PC-9 (cell line): ENCODE data around the gene PRRT2. TPM values are rescaled to one million over a fixed set of nuclear protein-coding genes. Genes with fewer than 3 reads are reported as not detected.

Experiments
- total RNA-seq: library from RNA; stranded (reverse); gene quantifications from 2 replicates; pipeline ENCODE4 v1.2.3, GENCODE V29; 2021

The PRRT2 gene
- total RNA-seq, 1 experiment from 2014 or later, result 4.9 TPM

Other genes starting within 250 kb of the PRRT2 start
- gene SPN, start 148.9 kb upstream of the PRRT2 start, total RNA-seq, result 0.15 and 0.17 TPM in 2 replicates
- 247 and 310 TPM in 2 replicates for gene QPRT, start 133.0 kb upstream of the PRRT2 start, total RNA-seq
- gene C16orf54, start 66.2 kb upstream of the PRRT2 start, total RNA-seq, result not detected in 2 replicates
- 0.13 and 0.26 TPM in 2 replicates for gene ZG16, start 33.9 kb upstream of the PRRT2 start, total RNA-seq
- gene KIF22, start 21.4 kb upstream of the PRRT2 start, total RNA-seq, result 179 and 195 TPM in 2 replicates
- gene MAZ, start 5.7 kb upstream of the PRRT2 start, total RNA-seq, result 463 and 481 TPM in 2 replicates
- gene PAGR1, start 4.0 kb downstream of the PRRT2 start, total RNA-seq, result 27.5 and 44.6 TPM in 2 replicates
- gene MVP, start 8.3 kb downstream of the PRRT2 start, total RNA-seq, result 197 and 208 TPM in 2 replicates
- 90.6 and 133 TPM in 2 replicates for gene CDIPT, start 51.0 kb downstream of the PRRT2 start, total RNA-seq
- 46.5 and 64.0 TPM in 2 replicates for gene SEZ6L2, start 87.4 kb downstream of the PRRT2 start, total RNA-seq
- gene ASPHD1, start 88.3 kb downstream of the PRRT2 start, total RNA-seq, result 8.3 and 11.3 TPM in 2 replicates
- gene KCTD13, start 114.0 kb downstream of the PRRT2 start, total RNA-seq, result 52.7 and 72.0 TPM in 2 replicates
- 141 and 203 TPM in 2 replicates for gene TMEM219, start 149.9 kb downstream of the PRRT2 start, total RNA-seq
- 76.6 and 82.9 TPM in 2 replicates for gene TAOK2, start 161.7 kb downstream of the PRRT2 start, total RNA-seq
- gene HIRIP3, start 183.4 kb downstream of the PRRT2 start, total RNA-seq, result 27.0 and 27.3 TPM in 2 replicates
- 102 TPM in 2 replicates for gene INO80E, start 184.0 kb downstream of the PRRT2 start, total RNA-seq
- gene DOC2A, start 198.8 kb downstream of the PRRT2 start, total RNA-seq, result 11.0 and 11.3 TPM in 2 replicates
- not detected in 2 replicates for gene C16orf92, start 211.0 kb downstream of the PRRT2 start, total RNA-seq
- gene TLCD3B, start 219.1 kb downstream of the PRRT2 start, total RNA-seq, result 5.8 and 9.7 TPM in 2 replicates